IPS-15b (cell line): ENCODE results near the gene OR1L6.

Experiments
- H3K27me3 ChIP-seq: one replicate; pipeline ENCODE4 v1.6.1; 2013; ENCODE audit warnings: low read length; ENCODE audit not compliant: control insufficient read depth, insufficient read depth
- H3K36me3 ChIP-seq: one replicate; pipeline ENCODE4 v1.6.1; 2013; ENCODE audit warnings: low read length; ENCODE audit not compliant: control insufficient read depth, insufficient read depth
- H3K4me1 ChIP-seq: one replicate; pipeline ENCODE4 v1.6.1; 2013; ENCODE audit warnings: mild to moderate bottlenecking, low read length; ENCODE audit not compliant: control insufficient read depth, insufficient read depth
- H3K4me3 ChIP-seq: one replicate; pipeline ENCODE4 v1.5.1; 2013; ENCODE audit warnings: low read depth, low read length
- H3K9ac ChIP-seq: one replicate; pipeline ENCODE4 v1.6.1; 2013; ENCODE audit warnings: low read depth, mild to moderate bottlenecking, low read length
- H3K9me3 ChIP-seq: one replicate; pipeline ENCODE4 v1.6.1; 2013; ENCODE audit warnings: mild to moderate bottlenecking, low read length; ENCODE audit not compliant: control insufficient read depth, insufficient read depth

OR1L6 gene, protein sequence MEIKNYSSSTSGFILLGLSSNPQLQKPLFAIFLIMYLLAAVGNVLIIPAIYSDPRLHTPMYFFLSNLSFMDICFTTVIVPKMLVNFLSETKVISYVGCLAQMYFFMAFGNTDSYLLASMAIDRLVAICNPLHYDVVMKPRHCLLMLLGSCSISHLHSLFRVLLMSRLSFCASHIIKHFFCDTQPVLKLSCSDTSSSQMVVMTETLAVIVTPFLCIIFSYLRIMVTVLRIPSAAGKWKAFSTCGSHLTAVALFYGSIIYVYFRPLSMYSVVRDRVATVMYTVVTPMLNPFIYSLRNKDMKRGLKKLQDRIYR

DNA sequence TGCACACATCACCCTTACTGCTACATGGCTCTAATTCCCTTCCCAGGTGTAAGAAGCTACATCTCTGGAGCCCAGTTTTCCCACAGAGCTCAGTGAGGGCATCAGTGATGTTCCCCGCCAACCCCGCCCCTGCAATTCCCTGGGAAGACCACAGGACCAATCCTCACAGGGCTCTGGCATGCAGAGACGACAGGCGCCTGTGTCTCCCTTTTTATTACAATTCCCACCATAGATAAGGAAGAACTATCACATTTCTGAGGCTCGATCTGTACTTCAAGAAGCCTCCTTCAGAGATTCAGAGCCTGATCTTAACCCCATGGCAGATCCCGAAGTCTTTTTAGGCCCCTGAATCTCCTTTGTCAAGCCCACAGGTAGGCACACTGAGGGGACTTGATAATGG lies at the start of gene OR1L6:
Gene OR1L6, plus strand, starts transcription at position 301 of the 400 bp plus-strand sequence. CDS start 7,545 bp downstream, outside the sequence.
- no peaks in the 10 kb centered on the region for H3K4me1 ChIP-seq
- H3K36me3 ChIP-seq = no peaks in the 10 kb centered on the region
- H3K4me3 ChIP-seq = no peak within 1 kb of the TSS
- H3K9ac ChIP-seq = no peak within 1 kb of the TSS
- no peaks in the 10 kb centered on the region for H3K27me3 ChIP-seq
- peaks cover 7% of the 10 kb centered on the region for H3K9me3 ChIP-seq

DNA sequence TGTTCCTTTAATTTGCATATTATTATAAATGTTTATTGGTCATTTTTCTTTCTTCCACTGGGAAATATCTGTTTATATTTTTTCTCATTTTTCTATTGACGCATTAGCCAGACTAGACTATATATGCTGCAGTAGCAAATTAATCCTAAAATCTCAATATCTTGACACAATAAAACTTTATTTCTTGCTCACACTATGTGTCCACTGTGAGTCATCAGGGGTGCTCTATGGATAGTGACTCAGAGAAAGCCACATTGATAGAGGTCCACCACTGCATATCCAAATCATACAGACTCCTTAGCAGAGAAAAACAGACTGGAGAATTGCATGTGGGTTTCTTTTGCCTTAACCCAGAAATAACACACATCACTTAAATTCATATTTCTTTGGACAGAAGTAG lies 46.4 kb upstream of the OR1L6 start:
- no peak overlapping the region for H3K9ac ChIP-seq
- H3K36me3 ChIP-seq = no peaks in the 10 kb centered on the region
- H3K9me3 ChIP-seq = no peaks in the 10 kb centered on the region
- H3K27me3 ChIP-seq = no peaks in the 10 kb centered on the region
- H3K4me1 ChIP-seq = no peaks in the 10 kb centered on the region
- no peak overlapping the region for H3K4me3 ChIP-seq

DNA sequence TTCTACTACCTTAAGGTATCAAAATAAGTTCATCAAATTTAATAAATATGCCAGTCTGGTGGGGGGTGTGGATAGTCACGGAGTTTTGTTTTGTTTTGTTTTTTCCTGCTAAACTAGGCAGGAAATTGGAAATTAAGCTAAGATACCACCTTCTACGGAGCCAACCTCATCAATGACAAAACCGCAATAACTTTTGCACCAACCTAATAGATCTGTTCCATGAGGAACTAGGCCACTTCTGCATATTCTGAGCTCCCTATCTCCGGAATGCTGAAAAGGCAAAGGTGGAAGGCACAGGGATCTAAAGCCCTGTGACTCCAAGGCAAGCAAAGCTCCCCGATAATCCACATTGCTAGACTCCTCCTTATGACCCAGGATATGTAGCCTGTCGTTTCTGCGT lies 24.1 kb upstream of the OR1L6 start:
- Histone ChIP-seq H3K9ac (no peak overlapping the region), H3K4me1 (no peaks in the 10 kb centered on the region), H3K27me3 (no peaks in the 10 kb centered on the region), H3K4me3 (no peak overlapping the region), H3K9me3 (peaks cover 9% of the 10 kb centered on the region), H3K36me3 (no peaks in the 10 kb centered on the region)

DNA sequence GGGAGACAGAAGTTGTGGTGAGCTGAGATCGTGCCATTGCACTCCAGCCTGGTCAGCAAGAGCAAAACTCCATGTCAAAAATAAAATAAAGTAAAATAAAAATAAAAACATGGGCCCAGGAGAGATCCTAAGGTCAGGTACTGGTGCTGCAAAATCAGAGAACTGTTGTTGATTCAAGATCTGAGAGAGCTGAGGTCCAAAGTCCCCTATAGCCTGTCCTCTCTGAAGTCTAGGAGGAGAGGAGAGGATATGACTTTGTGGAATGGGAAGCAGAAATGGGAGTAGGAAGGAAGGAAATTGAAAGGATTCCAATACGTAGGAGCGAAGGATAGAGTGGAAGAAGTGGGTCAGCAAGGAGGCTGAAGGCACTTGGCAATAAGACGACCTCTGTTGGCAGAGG lies 22.9 kb upstream of the OR1L6 start:
- Histone ChIP-seq H3K27me3 (no peaks in the 10 kb centered on the region), H3K36me3 (no peaks in the 10 kb centered on the region), H3K9me3 (peaks cover 9% of the 10 kb centered on the region), H3K4me3 (no peak overlapping the region), H3K4me1 (no peaks in the 10 kb centered on the region), H3K9ac (no peak overlapping the region)

DNA sequence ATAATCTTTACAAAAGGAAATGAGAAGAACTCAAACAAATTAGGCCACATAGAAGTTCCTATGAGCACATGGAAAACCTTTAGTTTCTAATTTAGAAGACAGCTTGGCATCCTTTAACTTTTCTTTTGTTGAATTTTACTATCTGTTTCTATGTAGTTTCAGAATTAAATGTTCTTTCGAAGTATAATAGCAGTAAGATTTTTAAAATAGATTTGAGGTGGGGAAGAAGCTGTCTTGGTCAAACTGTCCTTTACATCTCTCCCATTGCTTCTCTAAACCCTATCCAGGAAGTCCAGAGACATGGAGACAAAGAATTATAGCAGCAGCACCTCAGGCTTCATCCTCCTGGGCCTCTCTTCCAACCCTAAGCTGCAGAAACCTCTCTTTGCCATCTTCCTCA lies 18.4 kb upstream of the OR1L6 start, which contains the start of gene OR1L4:
Gene OR1L4, plus strand, starts transcription at position 301 of the 400 bp plus-strand sequence. Its CDS starts 0 bp downstream, at position 301.
- H3K4me3 ChIP-seq = no peak within 1 kb of the TSS
- H3K9ac ChIP-seq = no peak within 1 kb of the TSS
- no peaks in the 10 kb centered on the region for H3K36me3 ChIP-seq
- H3K27me3 ChIP-seq = no peaks in the 10 kb centered on the region
- peaks cover 14% of the 10 kb centered on the region for H3K9me3 ChIP-seq
- H3K4me1 ChIP-seq = no peaks in the 10 kb centered on the region

DNA sequence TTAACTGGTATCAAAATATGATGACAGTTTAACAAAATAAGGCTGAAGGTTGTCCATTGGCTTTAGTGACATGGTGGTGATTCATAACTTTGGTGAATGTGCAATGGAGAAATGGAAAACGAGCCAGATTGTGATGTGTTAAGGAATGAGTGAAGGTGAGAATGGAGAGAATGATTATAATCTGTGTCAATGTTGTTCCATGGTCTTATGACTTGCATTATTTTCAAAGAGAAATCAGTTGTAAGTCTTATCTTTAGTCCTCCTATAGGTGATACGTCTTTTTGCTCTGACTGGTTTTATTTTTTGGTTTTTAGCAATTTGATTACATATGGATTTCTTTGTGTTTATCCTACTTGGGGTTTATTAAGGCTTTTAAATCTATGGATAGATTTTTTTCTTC lies 12.7 kb downstream of the OR1L6 start:
- H3K36me3 ChIP-seq = no peaks in the 10 kb centered on the region
- no peak overlapping the region for H3K4me3 ChIP-seq
- H3K4me1 ChIP-seq = no peaks in the 10 kb centered on the region
- H3K9me3 ChIP-seq = peaks cover 4% of the 10 kb centered on the region
- no peaks in the 10 kb centered on the region for H3K27me3 ChIP-seq
- H3K9ac ChIP-seq = no peak overlapping the region

DNA sequence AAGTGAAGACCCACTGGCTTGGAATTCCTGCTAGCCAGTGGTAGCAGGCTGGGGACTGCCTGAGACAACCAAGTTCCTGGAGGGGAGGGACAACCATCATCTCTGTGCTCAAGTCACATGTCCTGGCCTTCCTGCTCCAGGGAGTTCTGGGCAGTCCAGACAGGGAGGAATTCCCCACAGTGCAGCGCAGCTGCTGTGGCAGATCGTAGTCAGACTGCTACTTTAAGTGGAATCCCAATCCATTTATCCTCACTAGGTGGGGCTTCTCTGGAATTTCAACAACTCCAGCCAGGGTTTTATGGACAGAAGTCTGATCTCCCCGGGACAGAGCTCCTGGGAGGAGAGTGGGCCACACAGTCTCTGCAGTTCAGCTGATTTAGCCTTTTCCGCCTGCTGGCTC lies 25.7 kb downstream of the OR1L6 start:
- Histone ChIP-seq H3K27me3 (no peaks in the 10 kb centered on the region), H3K9ac (no peak overlapping the region), H3K36me3 (no peaks in the 10 kb centered on the region), H3K4me3 (no peak overlapping the region), H3K9me3 (peaks cover 5% of the 10 kb centered on the region), H3K4me1 (no peaks in the 10 kb centered on the region)

DNA sequence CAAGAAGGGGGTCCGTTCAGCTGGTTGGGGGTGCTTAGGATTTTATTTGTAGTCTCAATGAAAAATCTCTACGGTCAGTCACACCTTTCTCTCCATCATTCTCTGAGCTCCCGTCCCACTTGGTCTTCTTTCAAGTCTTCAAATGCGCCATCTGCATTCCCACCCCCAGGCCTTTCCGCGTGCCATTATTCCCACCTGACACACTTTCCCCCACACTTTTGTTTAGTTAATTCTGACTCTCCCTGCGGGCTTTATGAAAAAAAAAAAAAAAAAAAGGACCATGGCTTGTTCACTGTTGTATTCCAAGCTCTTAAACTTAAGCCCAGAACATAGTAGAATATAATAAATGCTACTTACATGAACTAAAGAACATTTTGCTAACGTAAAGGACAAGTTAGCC lies 34.9 kb downstream of the OR1L6 start:
- Histone ChIP-seq H3K27me3 (no peaks in the 10 kb centered on the region), H3K4me3 (no peak overlapping the region), H3K9me3 (no peaks in the 10 kb centered on the region), H3K9ac (no peak overlapping the region), H3K36me3 (no peaks in the 10 kb centered on the region), H3K4me1 (no peaks in the 10 kb centered on the region)

DNA sequence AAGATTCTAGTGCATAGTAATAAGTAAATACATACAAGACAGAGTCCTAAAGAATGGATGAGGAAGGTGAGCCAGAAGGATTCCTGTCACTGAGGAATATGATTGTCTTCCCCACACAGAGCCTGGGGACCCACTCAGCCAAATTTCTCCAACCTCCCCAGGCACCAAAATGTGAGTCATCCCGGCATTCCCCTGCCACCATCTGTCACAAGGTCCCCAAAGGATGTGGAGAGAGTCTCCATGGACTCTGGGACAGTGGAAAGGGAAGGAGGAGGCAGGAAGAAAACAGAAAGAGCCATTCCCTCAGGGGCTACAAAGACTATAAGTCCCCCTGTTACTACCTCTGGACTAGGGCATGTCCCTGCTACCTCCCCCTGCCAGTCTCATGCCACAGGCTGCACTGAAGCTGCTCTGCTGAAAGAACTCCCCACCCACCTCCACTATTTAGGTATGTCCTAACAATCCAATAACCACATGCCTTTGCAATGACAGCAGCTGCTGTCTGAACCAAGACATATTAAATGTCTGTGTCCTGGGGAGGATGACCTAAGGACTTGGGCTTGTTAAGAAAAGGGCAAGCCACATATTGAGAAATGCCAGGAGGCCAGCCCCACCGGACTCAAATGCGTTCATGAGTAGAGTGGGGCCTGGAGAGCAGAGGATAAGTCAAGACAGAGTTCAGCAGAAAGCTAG lies 36.0 kb downstream of the OR1L6 start:
- H3K4me3 ChIP-seq = no peak overlapping the region
- no peak overlapping the region for H3K9ac ChIP-seq
- H3K27me3 ChIP-seq = no peaks in the 10 kb centered on the region
- H3K9me3 ChIP-seq = no peaks in the 10 kb centered on the region
- H3K36me3 ChIP-seq = no peaks in the 10 kb centered on the region
- H3K4me1 ChIP-seq = no peaks in the 10 kb centered on the region

DNA sequence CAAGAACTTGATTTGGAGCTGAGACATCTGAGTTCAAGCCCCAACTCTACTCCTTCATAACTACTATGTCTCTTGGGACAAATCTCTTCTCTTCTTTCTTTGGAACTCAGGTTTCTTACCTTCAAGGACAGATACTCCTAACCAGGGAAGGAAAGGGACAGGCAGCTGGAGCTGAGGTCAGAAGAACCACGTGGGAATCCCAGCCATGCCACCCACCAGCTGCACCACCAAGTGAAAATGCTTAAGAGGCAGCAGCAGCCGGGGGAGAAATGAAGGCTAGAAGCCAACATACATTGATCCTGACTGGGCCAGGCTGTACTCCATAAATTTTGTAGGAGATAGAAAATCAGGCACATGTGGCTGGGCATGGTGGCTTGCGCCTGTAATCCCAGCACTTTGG lies 37.1 kb downstream of the OR1L6 start:
- no peak overlapping the region for H3K4me3 ChIP-seq
- H3K36me3 ChIP-seq = no peaks in the 10 kb centered on the region
- H3K27me3 ChIP-seq = no peaks in the 10 kb centered on the region
- H3K9ac ChIP-seq = no peak overlapping the region
- no peaks in the 10 kb centered on the region for H3K9me3 ChIP-seq
- H3K4me1 ChIP-seq = no peaks in the 10 kb centered on the region

DNA sequence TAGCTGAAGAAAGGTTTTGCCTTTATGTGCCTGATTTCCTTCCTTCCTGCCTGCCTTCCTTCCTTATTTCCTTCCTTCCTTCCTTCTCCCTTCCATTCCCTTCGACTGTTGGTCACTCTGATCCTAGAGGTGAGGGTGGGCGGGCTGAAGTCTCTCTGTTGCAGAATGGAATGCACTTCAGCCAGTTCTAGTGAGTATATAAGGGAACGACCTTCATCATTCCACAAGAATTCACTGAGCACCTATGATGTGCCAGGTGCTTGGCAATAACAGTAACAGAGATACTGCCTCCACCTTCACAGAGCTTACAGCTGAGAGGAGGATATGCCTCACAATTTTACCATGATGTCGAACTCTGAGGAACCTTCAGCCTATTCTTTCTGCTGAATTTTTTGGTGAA lies 37.9 kb downstream of the OR1L6 start:
- H3K9me3 ChIP-seq = no peaks in the 10 kb centered on the region
- H3K4me3 ChIP-seq = no peak overlapping the region
- H3K27me3 ChIP-seq = no peaks in the 10 kb centered on the region
- no peaks in the 10 kb centered on the region for H3K36me3 ChIP-seq
- H3K4me1 ChIP-seq = no peaks in the 10 kb centered on the region
- H3K9ac ChIP-seq = no peak overlapping the region

DNA sequence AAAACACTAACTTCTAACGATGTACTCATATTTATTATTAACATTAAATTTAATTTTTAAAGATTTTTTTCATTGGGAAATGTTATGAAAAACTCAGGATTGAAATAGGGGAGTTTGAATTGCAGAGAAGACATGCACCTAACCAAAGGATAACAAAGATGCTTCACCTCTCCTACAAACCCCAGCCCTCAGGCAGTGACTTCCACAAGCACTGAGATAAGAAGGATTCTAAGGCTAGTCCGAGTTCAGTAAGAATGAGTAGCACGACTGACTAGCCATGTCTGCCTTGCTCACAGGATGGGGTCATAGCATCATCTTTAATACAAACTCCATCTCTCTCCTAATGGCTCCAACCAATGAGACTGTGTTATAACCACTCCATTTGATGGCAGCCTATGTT lies 39.6 kb downstream of the OR1L6 start:
- H3K4me1 ChIP-seq = no peaks in the 10 kb centered on the region
- no peaks in the 10 kb centered on the region for H3K36me3 ChIP-seq
- H3K27me3 ChIP-seq = no peaks in the 10 kb centered on the region
- H3K9ac ChIP-seq = no peak overlapping the region
- no peak overlapping the region for H3K4me3 ChIP-seq
- H3K9me3 ChIP-seq = no peaks in the 10 kb centered on the region
